D721Med (cell line): ENCODE results near the gene ADAMTS9.

Source experiments
- DNase-seq: peaks from one replicate; pipeline ENCODE4 v3.0.0; 2011; ENCODE audit warnings: low spot score; ENCODE audit not compliant: insufficient read length
- FAIRE-seq: peaks from 2 replicates; lab custom pipeline; 2011; peaks lifted over from hg19 to GRCh38; lab: Jason Lieb, UNC
- CTCF ChIP-seq: IDR thresholded peaks from 2 replicates; pipeline ENCODE4 v1.5.1; 2012; ENCODE audit warnings: mild to moderate bottlenecking, control low read depth; ENCODE audit not compliant: insufficient read depth; ENCODE audit errors: missing control alignments

The ADAMTS9 gene

GRCh38 chr3:64677961-64678716, 9.7 kb downstream of the ADAMTS9 start:
- FAIRE-seq (no peak), DNase-seq (no peak)
- no peak for TF ChIP-seq CTCF

GRCh38 chr3:64676831-64677230, 11.0 kb downstream of the ADAMTS9 start:
- FAIRE-seq = no peak
- no peak for DNase-seq
- no peak for TF ChIP-seq CTCF

GRCh38 chr3:64675687-64676247, 12.0 kb downstream of the ADAMTS9 start:
- DNase-seq (no peak), FAIRE-seq (no peak)
- no peak for TF ChIP-seq CTCF

GRCh38 chr3:64674591-64675076, 13.2 kb downstream of the ADAMTS9 start:
- DNase-seq (no peak), FAIRE-seq (no peak)
- no peak for TF ChIP-seq CTCF

- no peak for FAIRE-seq
- no peak for TF ChIP-seq CTCF
- DNase-seq = no peak
Measured at GRCh38 chr3:64673159-64673715, 14.6 kb downstream of the ADAMTS9 start.

GRCh38 chr3:64668582-64669510, 19.0 kb downstream of the ADAMTS9 start:
- no peak for FAIRE-seq
- DNase-seq = no peak
- TF ChIP-seq CTCF = no peak
